Epithelial cell of esophagus (primary cell): Measurements from ENCODE around the gene FAM217A.
A peak's percentile ranks its signal among the peaks of the same experiment; 100 is the strongest.

Experiments
- DNase-seq: peaks from one replicate; pipeline ENCODE4 v3.0.0; 2010; ENCODE audit warnings: low read depth
- H3K4me3 ChIP-seq: 2 replicates; pipeline ENCODE4 v1.5.1; 2011; ENCODE audit warnings: mild to moderate bottlenecking, low read length, control low read depth
- TF ChIP-seq, protein P1 (sequence below): IDR thresholded peaks from 2 replicates; pipeline ENCODE4 v1.5.1; 2011; ENCODE audit warnings: low read depth, mild to moderate bottlenecking, low read length, control low read depth, inconsistent platforms; ENCODE audit not compliant: insufficient read depth; ENCODE audit errors: missing control alignments

Gene FAM217A

DNA sequence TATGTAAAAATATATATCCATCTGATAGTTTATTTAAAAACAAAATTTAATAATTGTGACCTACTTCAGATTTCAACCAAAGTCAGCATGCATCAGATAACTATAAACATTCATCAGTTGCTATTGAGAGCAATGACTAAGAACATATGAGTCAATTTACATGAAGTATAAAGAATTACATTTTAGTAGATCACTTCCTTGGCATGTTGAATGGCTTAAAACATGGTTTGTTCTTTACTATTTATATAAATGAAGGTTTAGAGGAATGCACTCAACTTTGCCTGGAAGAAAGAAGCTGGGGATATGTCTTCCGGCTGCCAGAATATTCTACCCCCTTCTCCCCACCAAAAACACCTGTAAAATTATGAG, 6.4 kb upstream of the FAM217A start:
- H3K4me3 ChIP-seq = no peak overlapping the region
- TF ChIP-seq, protein P1, sequence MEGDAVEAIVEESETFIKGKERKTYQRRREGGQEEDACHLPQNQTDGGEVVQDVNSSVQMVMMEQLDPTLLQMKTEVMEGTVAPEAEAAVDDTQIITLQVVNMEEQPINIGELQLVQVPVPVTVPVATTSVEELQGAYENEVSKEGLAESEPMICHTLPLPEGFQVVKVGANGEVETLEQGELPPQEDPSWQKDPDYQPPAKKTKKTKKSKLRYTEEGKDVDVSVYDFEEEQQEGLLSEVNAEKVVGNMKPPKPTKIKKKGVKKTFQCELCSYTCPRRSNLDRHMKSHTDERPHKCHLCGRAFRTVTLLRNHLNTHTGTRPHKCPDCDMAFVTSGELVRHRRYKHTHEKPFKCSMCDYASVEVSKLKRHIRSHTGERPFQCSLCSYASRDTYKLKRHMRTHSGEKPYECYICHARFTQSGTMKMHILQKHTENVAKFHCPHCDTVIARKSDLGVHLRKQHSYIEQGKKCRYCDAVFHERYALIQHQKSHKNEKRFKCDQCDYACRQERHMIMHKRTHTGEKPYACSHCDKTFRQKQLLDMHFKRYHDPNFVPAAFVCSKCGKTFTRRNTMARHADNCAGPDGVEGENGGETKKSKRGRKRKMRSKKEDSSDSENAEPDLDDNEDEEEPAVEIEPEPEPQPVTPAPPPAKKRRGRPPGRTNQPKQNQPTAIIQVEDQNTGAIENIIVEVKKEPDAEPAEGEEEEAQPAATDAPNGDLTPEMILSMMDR = no peak
- peak; percentile 47 for DNase-seq

DNA sequence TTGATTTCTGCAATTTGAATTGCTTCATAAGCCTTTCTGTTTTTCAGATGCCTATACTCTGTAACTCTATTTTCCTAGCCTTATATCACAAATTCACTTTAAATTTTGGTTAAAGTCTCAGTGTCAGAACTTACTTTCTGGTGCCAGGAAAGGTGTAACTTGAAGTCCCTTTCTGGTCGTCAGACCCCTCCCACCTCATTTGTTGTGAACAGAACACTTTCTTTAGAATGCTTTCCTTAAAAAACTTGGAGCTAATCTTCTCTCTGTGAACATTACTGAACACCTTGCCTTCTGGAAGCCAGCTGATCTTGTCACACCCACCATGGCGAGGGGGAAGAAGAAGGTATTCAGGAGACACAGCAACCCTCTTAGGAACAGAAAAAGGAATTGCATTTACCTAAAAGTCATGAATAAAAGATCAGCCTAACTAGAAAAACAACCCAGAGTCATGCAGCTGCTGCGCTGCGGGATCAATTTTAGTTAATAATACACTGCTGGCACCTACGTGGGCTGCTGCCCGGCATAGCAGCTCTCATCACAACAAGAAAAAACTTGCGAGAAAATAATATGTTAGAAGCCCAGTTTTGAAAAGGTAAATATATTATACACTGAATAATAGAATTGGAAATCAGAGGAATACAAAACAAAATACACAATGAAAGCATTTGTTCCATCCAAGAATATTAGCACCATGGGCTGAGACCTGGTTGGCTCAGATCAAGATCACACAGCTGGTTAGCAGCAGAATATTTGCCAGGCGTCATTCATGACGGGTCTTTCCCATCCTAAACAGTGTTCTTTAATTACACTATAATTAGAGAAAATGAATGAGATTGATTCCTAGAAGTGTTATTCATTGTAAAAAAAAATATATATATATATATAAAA, 5.8 kb upstream of the FAM217A start:
- H3K4me3 ChIP-seq = no peak overlapping the region
- no peak for DNase-seq
- TF ChIP-seq, protein P1 = no peak

- no peak for DNase-seq
- TF ChIP-seq, protein P1 = no peak
- no peak overlapping the region for H3K4me3 ChIP-seq
These were observed 4.3 kb downstream of the FAM217A start for GRCh38 chr6:4074478-4075235.

DNA sequence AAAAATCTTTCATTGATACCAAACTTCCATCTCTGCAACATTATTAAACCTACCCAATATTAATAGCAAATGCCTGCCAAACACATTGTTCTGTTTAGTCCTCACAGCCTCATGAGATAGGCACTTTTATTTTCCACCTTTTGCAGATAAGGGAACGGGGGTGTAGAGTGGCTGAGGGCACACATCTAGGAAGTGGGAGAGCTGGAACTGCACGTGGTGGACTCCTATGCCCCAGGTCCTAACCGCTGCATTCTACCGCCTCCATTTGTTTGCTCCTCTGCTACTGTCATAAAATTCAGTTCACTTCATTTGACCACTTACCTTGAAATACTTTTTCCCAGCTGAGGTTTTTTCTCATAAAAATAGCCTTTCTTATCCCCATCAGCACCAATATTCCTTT, 7.6 kb downstream of the FAM217A start:
- no peak for DNase-seq
- no peak overlapping the region for H3K4me3 ChIP-seq
- TF ChIP-seq, protein P1 = no peak

GRCh38 chr6:4069199-4069598, 9.7 kb downstream of the FAM217A start:
- no peak overlapping the region for H3K4me3 ChIP-seq
- DNase-seq = no peak
- TF ChIP-seq, protein P1 = no peak

GRCh38 chr6:4067673-4068072, 11.3 kb downstream of the FAM217A start:
- H3K4me3 ChIP-seq = no peak overlapping the region

More at GRCh38 chr6:4067673-4068072, 11.3 kb downstream of the FAM217A start:
- no peak for DNase-seq
- TF ChIP-seq, protein P1 = no peak
